A549 (cell line): Measurements from ENCODE around the gene CYP19A1.

Experiments
- CEBPB ChIP-seq, 2 experiments: fragments of >200 bp in 1 of 2; sonication (Bioruptor Twin) in 1 of 2; formaldehyde crosslinking in 1 of 2; IDR thresholded peaks; 2 replicates each; pipeline ENCODE4 v1.6.1; 2012 to 2016
- CTCF ChIP-seq: fragments of >200 bp; sonication (Bioruptor Twin); formaldehyde crosslinking; IDR thresholded peaks from 3 replicates; pipeline ENCODE4 v1.5.1; 2016
- EP300 ChIP-seq, 2 experiments: fragments of >200 bp; sonication (Bioruptor Twin); formaldehyde crosslinking; IDR thresholded peaks; 2 replicates in 1 of 2; 3 replicates in 1 of 2; pipeline ENCODE4 v1.6.1; 2016 to 2017
- ESRRA ChIP-seq: fragments of 150-350 bp; IDR thresholded peaks from 2 replicates; pipeline ENCODE4 v1.6.1; 2014; ENCODE audit warnings: mild to moderate bottlenecking, low read length, borderline replicate concordance
- FOXS1 ChIP-seq: fragments of 250-450 bp; sonication (Bioruptor Pico); IDR thresholded peaks from 2 replicates; pipeline ENCODE4 v1.5.0; 2020; ENCODE audit warnings: mild to moderate bottlenecking, moderate library complexity
- KDM5A ChIP-seq: fragments of 200-600 bp; sonication (generic); IDR thresholded peaks from 2 replicates; pipeline ENCODE4 v1.6.1; 2016; ENCODE audit warnings: antibody characterized with exemption, mild to moderate bottlenecking
- NFE2L2 ChIP-seq: fragments of 150-350 bp; conservative IDR thresholded peaks from 2 replicates; pipeline ENCODE4 v1.6.1; 2014; ENCODE audit warnings: low read length
- POLR2A ChIP-seq: IDR thresholded peaks from 2 replicates; pipeline ENCODE4 v1.6.1; 2012; ENCODE audit warnings: mild to moderate bottlenecking, low read length
- POLR2AphosphoS2 ChIP-seq: conservative IDR thresholded peaks from 2 replicates; pipeline ENCODE4 v1.6.1; 2012; ENCODE audit warnings: low read length, improper control_type of control experiment, inconsistent platforms
- RCOR1 ChIP-seq: fragments of 150-350 bp; IDR thresholded peaks from 2 replicates; pipeline ENCODE4 v1.6.1; 2014; ENCODE audit warnings: antibody characterized with exemption, low read length, low read depth
- REST ChIP-seq: fragments of 200-600 bp; sonication (generic); IDR thresholded peaks from 2 replicates; pipeline ENCODE4 v1.6.1; 2016; ENCODE audit warnings: antibody characterized with exemption, mild to moderate bottlenecking, moderate library complexity
- USF2 ChIP-seq: fragments of 450-650 bp; IDR thresholded peaks from 2 replicates; pipeline ENCODE4 v1.6.1; 2014; ENCODE audit warnings: antibody characterized with exemption

GRCh38 chr15:51253366-51253765, 85.0 kb downstream of the CYP19A1 start:
- TF ChIP-seq KDM5A = no peak
- TF ChIP-seq POLR2AphosphoS2 = no peak
- TF ChIP-seq RCOR1 = no peak
- TF ChIP-seq CTCF = no peak
- no peak for TF ChIP-seq EP300 (IDR thresholded peaks at IDR 0.05)
- no peak for TF ChIP-seq ESRRA
- no peak for TF ChIP-seq POLR2A
- no peak for TF ChIP-seq NFE2L2
- TF ChIP-seq USF2 = no peak
- TF ChIP-seq CEBPB (IDR thresholded peaks at IDR 0.05) = no peak
- TF ChIP-seq FOXS1 (CRISPR knock-in tag) = no peak
- TF ChIP-seq REST = no peak
